Fibroblast of villous mesenchyme (primary cell): ENCODE data around the gene C8G. TPM values are rescaled to one million over a fixed set of nuclear protein-coding genes. Genes with fewer than 3 reads are reported as not detected.

Experiments
- DNase-seq: peaks from one replicate; pipeline ENCODE4 v3.0.0-alpha.2; 2010; ENCODE audit warnings: low read depth
- H3K4me3 ChIP-seq: 2 replicates; pipeline ENCODE4 v1.5.1; 2011; ENCODE audit warnings: low read depth, mild to moderate bottlenecking, low read length
- total RNA-seq: library from RNA; depleted of rRNA; stranded (reverse); fragments of >200 nt; gene quantifications from 2 replicates; pipeline ENCODE4 v1.2.3, GENCODE V29; 2012
- TF ChIP-seq, protein P1 (sequence below): IDR thresholded peaks from 2 replicates; pipeline ENCODE4 v1.5.1; 2012; ENCODE audit warnings: low read depth, mild to moderate bottlenecking, low read length; ENCODE audit not compliant: insufficient read depth

C8G gene
- total RNA-seq, 1 donor: 0.86 TPM

DNA sequence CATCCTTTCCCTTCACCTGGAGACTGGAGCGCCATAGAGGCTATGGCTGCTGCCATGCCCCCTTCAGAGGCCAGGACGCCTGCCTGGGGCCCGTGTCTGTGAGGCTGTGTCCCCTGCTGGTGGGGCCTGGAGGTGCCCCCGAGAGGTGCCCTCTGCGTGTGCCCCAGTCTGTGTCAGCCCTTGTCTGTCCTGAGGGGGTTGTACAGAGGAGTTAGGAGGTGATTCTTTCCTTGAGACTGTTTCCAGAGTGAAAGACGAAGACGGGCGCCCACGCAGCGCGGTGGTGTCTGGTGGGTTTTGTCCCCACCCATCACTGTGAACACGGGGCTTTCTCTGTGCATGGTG lies 34.2 kb upstream of the C8G start:
- TF ChIP-seq, protein P1, sequence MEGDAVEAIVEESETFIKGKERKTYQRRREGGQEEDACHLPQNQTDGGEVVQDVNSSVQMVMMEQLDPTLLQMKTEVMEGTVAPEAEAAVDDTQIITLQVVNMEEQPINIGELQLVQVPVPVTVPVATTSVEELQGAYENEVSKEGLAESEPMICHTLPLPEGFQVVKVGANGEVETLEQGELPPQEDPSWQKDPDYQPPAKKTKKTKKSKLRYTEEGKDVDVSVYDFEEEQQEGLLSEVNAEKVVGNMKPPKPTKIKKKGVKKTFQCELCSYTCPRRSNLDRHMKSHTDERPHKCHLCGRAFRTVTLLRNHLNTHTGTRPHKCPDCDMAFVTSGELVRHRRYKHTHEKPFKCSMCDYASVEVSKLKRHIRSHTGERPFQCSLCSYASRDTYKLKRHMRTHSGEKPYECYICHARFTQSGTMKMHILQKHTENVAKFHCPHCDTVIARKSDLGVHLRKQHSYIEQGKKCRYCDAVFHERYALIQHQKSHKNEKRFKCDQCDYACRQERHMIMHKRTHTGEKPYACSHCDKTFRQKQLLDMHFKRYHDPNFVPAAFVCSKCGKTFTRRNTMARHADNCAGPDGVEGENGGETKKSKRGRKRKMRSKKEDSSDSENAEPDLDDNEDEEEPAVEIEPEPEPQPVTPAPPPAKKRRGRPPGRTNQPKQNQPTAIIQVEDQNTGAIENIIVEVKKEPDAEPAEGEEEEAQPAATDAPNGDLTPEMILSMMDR: no peak
- DNase-seq: no peak
- H3K4me3 ChIP-seq: no peak overlapping the region

DNA sequence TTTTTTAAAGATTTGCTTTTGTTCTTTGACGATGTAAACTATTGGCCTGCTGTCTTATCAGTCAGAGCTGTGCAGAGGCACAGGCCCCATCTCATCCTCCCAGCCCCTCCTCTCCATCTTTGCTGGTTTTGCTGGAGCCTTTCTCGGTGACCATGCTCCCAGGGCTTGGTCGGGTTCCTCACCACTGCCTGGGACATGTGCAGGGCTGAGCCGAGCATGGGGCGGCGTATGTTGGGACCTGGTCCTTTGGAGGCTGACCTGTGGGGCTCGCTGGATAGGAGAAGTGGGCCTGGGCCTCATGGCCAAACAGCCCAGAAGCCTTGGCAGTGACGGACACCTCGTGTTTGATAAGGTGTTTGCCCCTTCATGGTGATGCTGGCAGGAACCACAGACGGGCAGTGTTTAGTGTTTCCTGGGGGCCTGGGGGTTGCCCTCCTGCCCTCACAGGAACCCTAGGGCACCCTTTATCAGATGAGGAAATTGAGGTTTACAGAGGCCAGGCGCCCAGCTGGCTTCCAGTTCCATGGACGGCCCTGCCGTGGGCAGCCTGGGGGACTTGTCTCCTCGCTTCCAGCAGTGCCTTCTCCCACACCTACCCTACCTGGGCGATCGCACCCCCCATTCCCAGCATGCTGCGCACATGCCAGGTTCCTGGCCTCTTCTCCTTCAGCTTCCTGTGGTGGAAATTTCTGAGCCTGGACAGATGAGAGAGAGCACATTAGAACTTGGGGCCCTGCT lies 31.2 kb upstream of the C8G start:
- TF ChIP-seq, protein P1: no peak
- no peak overlapping the region for H3K4me3 ChIP-seq
- no peak for DNase-seq

DNA sequence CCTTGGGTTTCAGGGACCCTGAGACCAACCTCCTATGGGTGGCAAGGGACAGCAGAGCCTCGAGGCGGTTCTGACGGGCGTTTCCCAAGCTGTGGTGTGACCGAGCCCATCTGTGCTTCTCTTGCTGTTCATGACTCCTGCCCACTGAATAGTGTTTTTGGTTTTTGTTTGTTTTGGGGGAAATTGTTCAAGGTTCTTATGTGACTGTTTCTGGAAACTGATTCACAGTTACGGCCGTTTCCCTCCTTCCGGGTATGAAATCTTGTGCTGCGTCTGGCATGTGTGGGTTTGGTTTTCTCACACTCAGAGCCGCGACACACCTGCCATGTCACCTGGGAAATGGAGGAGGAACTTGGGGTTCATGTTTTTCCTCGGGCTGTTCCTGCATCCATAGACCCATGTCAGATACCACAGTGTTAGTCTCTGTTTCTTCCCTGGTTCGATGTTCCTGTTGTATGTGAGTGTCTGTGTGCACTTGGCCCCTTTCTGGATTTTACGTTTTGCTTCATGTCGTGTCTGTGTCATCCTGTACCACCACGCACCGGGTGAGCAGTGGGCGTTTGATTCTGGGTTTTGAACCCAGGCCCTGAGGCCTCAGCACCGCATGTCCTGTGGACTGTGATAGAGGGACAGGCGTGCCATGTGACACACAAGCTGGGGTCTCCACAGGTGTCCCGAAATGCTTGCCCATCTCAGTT lies 29.3 kb upstream of the C8G start:
- no peak overlapping the region for H3K4me3 ChIP-seq
- TF ChIP-seq, protein P1: no peak
- no peak for DNase-seq

DNA sequence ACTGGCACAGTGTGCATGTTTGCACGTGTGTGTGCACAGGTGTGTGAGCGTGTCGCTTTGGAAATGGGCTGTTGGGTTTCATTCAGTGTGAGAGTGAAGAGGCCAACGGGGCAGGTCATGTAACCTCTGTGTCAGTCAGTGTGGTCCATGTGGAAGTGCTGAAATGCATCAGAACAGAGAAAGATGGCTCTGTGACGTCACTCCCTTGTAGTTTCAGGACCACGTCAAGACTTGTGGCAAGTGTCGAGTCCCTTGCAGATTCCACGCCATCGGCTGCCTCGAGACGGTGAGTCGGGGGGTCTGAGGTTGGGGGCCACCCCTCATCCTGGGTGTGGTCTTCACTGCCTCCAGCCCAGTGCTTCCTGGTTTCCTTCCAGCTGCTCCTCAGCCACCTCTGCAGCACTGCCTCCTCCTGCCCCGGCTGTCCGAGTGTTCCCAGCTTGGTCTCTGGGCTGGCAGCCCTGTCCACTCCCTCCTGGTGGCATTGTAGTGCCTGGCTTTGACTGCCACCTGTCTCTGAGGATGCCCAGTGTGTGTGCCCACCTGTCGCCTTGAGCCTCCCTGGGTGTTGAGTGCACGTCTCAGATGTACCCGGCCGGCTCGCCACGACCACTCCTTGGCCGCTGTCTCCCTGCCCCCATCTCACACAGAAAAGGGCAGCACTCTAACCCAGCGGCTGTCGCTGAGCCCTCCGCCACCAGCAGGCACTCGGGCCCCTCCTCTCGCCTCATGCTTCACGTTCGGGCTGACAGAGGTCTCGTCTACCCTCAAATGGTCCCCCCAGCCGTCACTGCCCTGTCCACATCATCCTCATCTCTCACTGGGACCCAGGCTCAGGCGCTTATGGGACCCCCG lies 28.5 kb upstream of the C8G start:
- no peak for DNase-seq
- TF ChIP-seq, protein P1: no peak

DNA sequence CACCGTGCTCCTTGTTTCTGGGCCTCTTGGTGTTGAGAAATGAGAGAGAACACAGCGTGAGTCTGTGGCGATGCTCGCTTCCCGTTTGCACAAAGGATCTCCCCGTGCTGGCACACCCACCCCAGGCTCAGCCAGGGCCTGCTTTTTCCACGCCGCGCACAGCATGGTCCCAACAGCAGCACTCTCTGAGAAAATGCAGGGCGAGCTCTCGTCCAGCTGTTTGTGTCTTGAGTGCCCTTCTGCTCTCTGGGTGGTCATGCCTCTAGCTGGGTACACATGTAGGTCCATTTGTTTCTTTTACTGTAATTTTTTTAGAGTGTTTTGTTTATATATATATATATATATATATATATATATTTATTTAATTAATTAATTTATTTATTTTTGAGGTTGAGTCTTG lies 27.1 kb upstream of the C8G start:
- TF ChIP-seq, protein P1: no peak
- H3K4me3 ChIP-seq: no peak overlapping the region
- no peak for DNase-seq

More for the DNA sequence above, 28.5 kb upstream of the C8G start:
- H3K4me3 ChIP-seq: no peak overlapping the region

DNA sequence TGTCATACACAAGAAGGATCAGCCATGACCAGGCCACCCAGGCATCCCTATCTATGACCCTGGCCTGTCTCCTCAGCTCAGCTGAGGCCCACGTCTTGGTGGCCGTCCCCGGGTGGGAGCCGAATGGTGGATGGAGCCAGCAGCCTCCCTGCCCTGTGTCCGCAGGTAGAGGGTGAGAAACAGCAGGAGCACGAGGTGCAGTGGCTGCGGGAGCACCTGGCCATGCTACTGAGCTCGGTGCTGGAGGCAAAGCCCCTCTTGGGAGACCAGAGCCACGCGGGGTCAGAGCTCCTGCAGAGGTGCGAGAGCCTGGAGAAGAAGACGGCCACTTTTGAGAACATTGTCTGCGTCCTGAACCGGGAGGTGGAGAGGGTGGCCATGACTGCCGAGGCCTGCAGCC lies 25.0 kb upstream of the C8G start:
- DNase-seq: no peak
- TF ChIP-seq, protein P1: no peak
- no peak overlapping the region for H3K4me3 ChIP-seq
